OCI-LY7 (cell line): ENCODE results near the gene DGKH.

Source experiments
- EZH2phosphoT487 ChIP-seq: fragments of 200-600 bp; sonication (generic); IDR thresholded peaks from 2 replicates; pipeline ENCODE4 v1.6.1; 2018; ENCODE audit warnings: low read depth, borderline replicate concordance, mild to moderate bottlenecking, mixed run types, antibody characterized with exemption, low read length, moderate library complexity, mixed read lengths
- TF ChIP-seq, protein P1 (sequence below): fragments of 200-600 bp; sonication (generic); conservative IDR thresholded peaks from 2 replicates; pipeline ENCODE4 v1.5.1; 2014; ENCODE audit warnings: mild to moderate bottlenecking, antibody characterized with exemption, low read length, moderate library complexity, mixed read lengths

DNA sequence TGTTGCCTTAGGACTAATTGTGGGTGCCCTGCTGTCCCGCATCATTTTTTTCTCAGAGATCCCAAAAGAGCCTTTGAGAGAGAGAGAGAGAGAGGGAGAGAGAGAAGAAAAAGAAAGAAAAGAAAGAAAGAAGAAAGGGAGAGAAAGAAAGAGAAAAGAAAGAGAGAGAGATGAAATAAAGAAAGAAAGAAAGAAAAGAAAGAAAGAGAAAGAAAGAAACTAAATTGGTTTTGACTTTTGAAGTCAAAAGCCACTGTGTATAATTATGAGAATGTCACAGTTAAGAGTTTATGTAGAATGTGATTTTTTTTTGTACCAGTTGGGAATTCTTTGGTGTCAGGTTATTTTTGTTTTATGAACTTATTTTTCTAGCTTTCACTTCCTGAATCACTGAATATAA lies 180.1 kb downstream of the DGKH start:
- TF ChIP-seq, protein P1, sequence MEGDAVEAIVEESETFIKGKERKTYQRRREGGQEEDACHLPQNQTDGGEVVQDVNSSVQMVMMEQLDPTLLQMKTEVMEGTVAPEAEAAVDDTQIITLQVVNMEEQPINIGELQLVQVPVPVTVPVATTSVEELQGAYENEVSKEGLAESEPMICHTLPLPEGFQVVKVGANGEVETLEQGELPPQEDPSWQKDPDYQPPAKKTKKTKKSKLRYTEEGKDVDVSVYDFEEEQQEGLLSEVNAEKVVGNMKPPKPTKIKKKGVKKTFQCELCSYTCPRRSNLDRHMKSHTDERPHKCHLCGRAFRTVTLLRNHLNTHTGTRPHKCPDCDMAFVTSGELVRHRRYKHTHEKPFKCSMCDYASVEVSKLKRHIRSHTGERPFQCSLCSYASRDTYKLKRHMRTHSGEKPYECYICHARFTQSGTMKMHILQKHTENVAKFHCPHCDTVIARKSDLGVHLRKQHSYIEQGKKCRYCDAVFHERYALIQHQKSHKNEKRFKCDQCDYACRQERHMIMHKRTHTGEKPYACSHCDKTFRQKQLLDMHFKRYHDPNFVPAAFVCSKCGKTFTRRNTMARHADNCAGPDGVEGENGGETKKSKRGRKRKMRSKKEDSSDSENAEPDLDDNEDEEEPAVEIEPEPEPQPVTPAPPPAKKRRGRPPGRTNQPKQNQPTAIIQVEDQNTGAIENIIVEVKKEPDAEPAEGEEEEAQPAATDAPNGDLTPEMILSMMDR, result no peak
- no peak for TF ChIP-seq EZH2phosphoT487
